Fibroblast of the aortic adventitia (primary cell): ENCODE measurements around the gene MRTFB. TPM values are rescaled to one million over a fixed set of nuclear protein-coding genes. Genes with fewer than 3 reads are reported as not detected.

Experiments
- DNase-seq: peaks from one replicate; pipeline ENCODE4 v3.0.0-alpha.2; 2010; ENCODE audit warnings: low read depth
- H3K4me3 ChIP-seq: 2 replicates; pipeline ENCODE4 v1.5.1; 2011; ENCODE audit warnings: low read depth, mild to moderate bottlenecking, control low read depth, low read length, moderate library complexity
- total RNA-seq: library from RNA; depleted of rRNA; stranded (reverse); fragments of >200 nt; gene quantifications from 2 replicates; pipeline ENCODE4 v1.2.3, GENCODE V29; 2012; ENCODE audit warnings: low replicate concordance
- TF ChIP-seq, protein P1 (sequence below): IDR thresholded peaks from 2 replicates; pipeline ENCODE4 v1.5.1; 2011; ENCODE audit warnings: mild to moderate bottlenecking, low read length, control low read depth, inconsistent platforms; ENCODE audit not compliant: insufficient read depth

Gene MRTFB
- total RNA-seq, 1 donor = 13.2 TPM

DNA sequence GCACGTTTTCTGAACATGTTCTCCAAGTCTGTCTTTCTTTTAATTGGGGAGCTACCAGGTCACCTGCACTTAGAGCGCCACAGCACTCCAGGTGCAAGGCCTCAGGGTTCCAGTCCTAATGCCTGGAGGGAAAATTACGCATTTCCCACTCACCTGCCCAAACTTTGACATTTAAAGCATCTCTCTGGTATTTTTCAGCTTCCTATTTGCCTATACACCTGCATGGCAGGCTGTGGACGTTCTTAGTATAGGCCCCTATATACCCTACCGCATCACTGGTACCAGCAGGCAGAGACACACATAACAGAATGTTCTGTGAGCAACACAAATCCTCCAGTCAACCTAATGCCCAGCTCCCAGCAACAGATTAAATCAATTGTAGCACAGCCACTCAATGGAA is 213.3 kb downstream of the MRTFB start:
- DNase-seq = no peak
- H3K4me3 ChIP-seq = no peak overlapping the region
- TF ChIP-seq, protein P1, sequence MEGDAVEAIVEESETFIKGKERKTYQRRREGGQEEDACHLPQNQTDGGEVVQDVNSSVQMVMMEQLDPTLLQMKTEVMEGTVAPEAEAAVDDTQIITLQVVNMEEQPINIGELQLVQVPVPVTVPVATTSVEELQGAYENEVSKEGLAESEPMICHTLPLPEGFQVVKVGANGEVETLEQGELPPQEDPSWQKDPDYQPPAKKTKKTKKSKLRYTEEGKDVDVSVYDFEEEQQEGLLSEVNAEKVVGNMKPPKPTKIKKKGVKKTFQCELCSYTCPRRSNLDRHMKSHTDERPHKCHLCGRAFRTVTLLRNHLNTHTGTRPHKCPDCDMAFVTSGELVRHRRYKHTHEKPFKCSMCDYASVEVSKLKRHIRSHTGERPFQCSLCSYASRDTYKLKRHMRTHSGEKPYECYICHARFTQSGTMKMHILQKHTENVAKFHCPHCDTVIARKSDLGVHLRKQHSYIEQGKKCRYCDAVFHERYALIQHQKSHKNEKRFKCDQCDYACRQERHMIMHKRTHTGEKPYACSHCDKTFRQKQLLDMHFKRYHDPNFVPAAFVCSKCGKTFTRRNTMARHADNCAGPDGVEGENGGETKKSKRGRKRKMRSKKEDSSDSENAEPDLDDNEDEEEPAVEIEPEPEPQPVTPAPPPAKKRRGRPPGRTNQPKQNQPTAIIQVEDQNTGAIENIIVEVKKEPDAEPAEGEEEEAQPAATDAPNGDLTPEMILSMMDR = no peak

- TF ChIP-seq, protein P1 = peak; percentile 34
- no peak for DNase-seq
- peak overlapping the region; percentile 88 for H3K4me3 ChIP-seq
Measured at GRCh38 chr16:14284930-14285512, 213.9 kb downstream of the MRTFB start.

GRCh38 chr16:14285513-14286367 is 214.6 kb downstream of the MRTFB start:
- peak overlapping the region; percentile 88 for H3K4me3 ChIP-seq
- DNase-seq = peak; percentile 99
- TF ChIP-seq, protein P1 = no peak

GRCh38 chr16:14286368-14287230 is 215.5 kb downstream of the MRTFB start:
- TF ChIP-seq, protein P1 = no peak
- peak overlapping the region; percentile 47 for H3K4me3 ChIP-seq
- no peak for DNase-seq

GRCh38 chr16:14289692-14290340 is 218.7 kb downstream of the MRTFB start:
- H3K4me3 ChIP-seq = no peak overlapping the region
- TF ChIP-seq, protein P1 = peak; percentile 44
- DNase-seq = no peak

GRCh38 chr16:14291286-14291685 is 220.2 kb downstream of the MRTFB start:
- TF ChIP-seq, protein P1 = no peak
- no peak for DNase-seq
- no peak overlapping the region for H3K4me3 ChIP-seq
